GM12891 (cell line): ENCODE data around the gene ITM2B.

Experiments
- POLR2A ChIP-seq: IDR thresholded peaks from 2 replicates; pipeline ENCODE4 v1.6.1; 2011; ENCODE audit warnings: low read depth, low read length, control low read depth
- POLR2AphosphoS5 ChIP-seq: IDR thresholded peaks from 2 replicates; pipeline ENCODE4 v1.6.1; 2011; ENCODE audit warnings: low read depth, low read length, control low read depth
- TAF1 ChIP-seq: IDR thresholded peaks from 2 replicates; pipeline ENCODE4 v1.6.1; 2011; ENCODE audit warnings: low read depth, low read length, control low read depth

DNA sequence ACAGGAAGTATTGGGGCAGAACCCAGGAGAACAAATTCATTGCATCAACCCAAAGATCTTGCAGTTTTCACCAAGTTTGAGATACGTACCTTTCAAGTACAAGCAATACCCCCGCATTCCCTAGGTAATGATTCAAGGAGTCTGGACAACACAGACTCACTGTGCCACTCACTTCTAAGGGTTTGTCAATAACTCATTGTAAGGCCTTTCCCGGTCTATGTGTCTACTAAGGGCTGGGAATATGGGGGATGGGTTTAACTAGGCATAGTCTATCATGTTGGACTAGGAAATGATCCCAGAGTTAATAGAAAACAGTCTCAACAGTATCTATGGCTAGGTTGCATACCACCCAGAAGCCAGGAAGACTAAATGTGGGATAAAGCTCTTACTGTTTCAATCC is 8.3 kb upstream of the ITM2B start:
- TF ChIP-seq POLR2AphosphoS5 (no peak), POLR2A (no peak), TAF1 (no peak)
